ENCODE measurements around the gene PLA2G6. TPM values are rescaled to one million over a fixed set of nuclear protein-coding genes. Genes with fewer than 3 reads are reported as not detected.

Gene PLA2G6
- total and polyA plus RNA-seq, 2 of the 8 experiments (the other 6 are each of a cell fraction or from before 2014, with no cell fraction given): 13.2 to 21.0 TPM

- no peak overlapping the region for H2BK20ac ChIP-seq (ENCODE audit: low read length)
- no peak overlapping the region for H2BK120ac ChIP-seq (replicated peaks; ENCODE audit: low read depth, low read length)
- no peak overlapping the region for H3K27ac ChIP-seq (ENCODE audit: low read depth, low read length)
- no peak overlapping the region for H2BK5ac ChIP-seq (ENCODE audit: low read depth, low read length)
- H4K8ac ChIP-seq (ENCODE audit: extremely low read depth, insufficient read depth, low read length): no peak overlapping the region
- WGBS, 2 experiments (ENCODE audit: extremely low coverage in 1 of 2, insufficient coverage in 1 of 2, insufficient read length in 1 of 2, insufficient replicate concordance in 2 of 2, low coverage in 1 of 2, low lambda C conversion rate in 2 of 2, missing lambda C conversion rate in 1 of 2): 91% methylated on average over 11 of the region's 11 CpGs; no CpG with 5 or more reads in 1 of the 2 experiments
- no peak overlapping the region for H3K4ac ChIP-seq (replicated peaks; ENCODE audit: insufficient read length, low read depth, low read length)
- H3K27me3 ChIP-seq (replicated peaks in 1 of 4; ENCODE audit: control insufficient read depth in 3 of 4, extremely low read depth in 1 of 4, insufficient read depth in 3 of 4, low read length in 3 of 4): no peaks in the 10 kb centered on the region
- H4K20me1 ChIP-seq (replicated peaks in 1 of 2; ENCODE audit: control insufficient read depth in 1 of 2, insufficient read depth in 2 of 2, low read length in 2 of 2): peaks cover 0 to 4% of the 10 kb centered on the region in 2 experiments
- no peak overlapping the region for H3K4me2 ChIP-seq (ENCODE audit: insufficient read depth in 1 of 2, low read depth in 2 of 2, low read length in 2 of 2)
- H2AK5ac ChIP-seq (ENCODE audit: low read depth, low read length): no peak overlapping the region
- no peak overlapping the region for H3K56ac ChIP-seq (replicated peaks; ENCODE audit: insufficient read length, low read depth, low read length)
- no peaks in the 10 kb centered on the region; a peak in 2 of 7 replicates for H3K4me1 ChIP-seq (replicated peaks in 1 of 4; ENCODE audit: control insufficient read depth in 3 of 4, insufficient read depth in 4 of 4, low read length in 3 of 4)
- H3K79me2 ChIP-seq (ENCODE audit: control insufficient read depth in 1 of 2, insufficient read depth in 2 of 2, low read length in 2 of 2): no peaks in the 10 kb centered on the region
- no peak overlapping the region for H2BK15ac ChIP-seq (ENCODE audit: low read length)
- TF ChIP-seq FOSL1 (IDR thresholded peaks at IDR 0.05; ENCODE audit: insufficient read depth, low read depth, low read length): no peak
- no peak for TF ChIP-seq BCL11A (IDR thresholded peaks at IDR 0.05; ENCODE audit: low read depth in 2 of 2, low read length in 2 of 2)
- no peaks in the 10 kb centered on the region for H3K36me3 ChIP-seq (ENCODE audit: control insufficient read depth in 2 of 4, insufficient read depth in 4 of 4, low read length in 3 of 4)
- H2BK12ac ChIP-seq (ENCODE audit: low read depth, low read length): no peak overlapping the region
- H3K79me1 ChIP-seq (ENCODE audit: low read depth, low read length): no peaks in the 10 kb centered on the region; the same call in 1 of the 2 replicates
- H4K5ac ChIP-seq (ENCODE audit: insufficient read length, low read depth, low read length): no peak overlapping the region
- CTCF ChIA-PET (ENCODE audit: partially characterized antibody): interaction anchor here (0.6 to 11.9 kb wide), 6 partner anchors 15 to 65 kb away, joined by 3 to 93 read pairs (median 14); partner anchors contain the start of gene BAIAP2L2
- no peak overlapping the region for H3K23ac ChIP-seq (ENCODE audit: insufficient read length)
- no peak overlapping the region for H3K14ac ChIP-seq (ENCODE audit: insufficient read length)
- no peak overlapping the region for H3K18ac ChIP-seq (ENCODE audit: extremely low read depth, low read length)
- no peak overlapping the region for H3K9ac ChIP-seq (replicated peaks in 1 of 4; ENCODE audit: extremely low read depth in 1 of 4, low read depth in 3 of 4, low read length in 3 of 4)
- H2AFZ ChIP-seq (ENCODE audit: low read length): no peak overlapping the region
- DNase-seq (ENCODE audit: low read depth in 1 of 2, low spot score in 2 of 2) (no peak), FAIRE-seq (no peak)
- no peak overlapping the region for H4K91ac ChIP-seq (replicated peaks; ENCODE audit: insufficient read length, low read length)
- POLR2A ChIA-PET (ENCODE audit: partially characterized antibody): no interaction called here
- no peaks in the 10 kb centered on the region for H3K9me3 ChIP-seq (ENCODE audit: insufficient read depth in 2 of 2, low read depth in 1 of 2, low read length in 1 of 2)
- no peaks in the 10 kb centered on the region for H3K23me2 ChIP-seq (ENCODE audit: low read depth, low read length)
- no peak overlapping the region for H3K4me3 ChIP-seq (ENCODE audit: extremely low read depth in 1 of 4, insufficient read depth in 2 of 4, low read depth in 3 of 4, low read length in 4 of 4)
Measured at GRCh38 chr22:38139901-38140300, 41.7 kb downstream of the PLA2G6 start.
